A549 (cell line): ENCODE results near the gene RTN4RL1. TPM values are rescaled to one million over a fixed set of nuclear protein-coding genes. Genes with fewer than 3 reads are reported as not detected.

Source experiments
- ATAC-seq, 2 experiments: fragments of 200-7000 bp in 1 of 2; fragments of >200 bp in 1 of 2; cut with Nextera tagmentation in 1 of 2; cut with Tn5 transposase in 1 of 2; 3 replicates each; pipeline versions ENCODE4 v1.8.0 to v1.9.1; 2018 to 2020; ENCODE audit warnings: mild to moderate bottlenecking in 1 of 2, moderate library complexity in 1 of 2
- CTCF ChIA-PET: fragments of 300-600 bp; sonication (Branson Sonifier 250); formaldehyde crosslinking; extraction: SDS; loops from one replicate; lab custom pipeline; 2021; ENCODE audit warnings: antibody characterized with exemption, inconsistent platforms; lab: Yijun Ruan, JAX
- POLR2A ChIA-PET: fragments of 350-600 bp; formaldehyde crosslinking; extraction: SDS; loops from one replicate; lab custom pipeline; 2021; ENCODE audit warnings: antibody characterized with exemption, inconsistent platforms; lab: Yijun Ruan, JAX
- DNase-seq, 2 experiments: peaks; one replicate each; pipeline versions ENCODE4 v3.0.0 to v3.0.0-alpha.2; 2011 to 2016; ENCODE audit warnings: low read depth in 1 of 2, low spot score in 1 of 2
- FAIRE-seq: peaks from 2 replicates; lab custom pipeline; 2011; peaks lifted over from hg19 to GRCh38; lab: Jason Lieb, UNC
- H3K27ac ChIP-seq, 2 experiments: fragments of >200 bp; sonication (Bioruptor Twin); formaldehyde crosslinking; 3 replicates each; pipeline ENCODE4 v1.5.1; 2016 to 2017
- H3K4me1 ChIP-seq: fragments of >200 bp; sonication (Bioruptor Twin); formaldehyde crosslinking; 3 replicates; pipeline ENCODE4 v1.6.1; 2016
- H3K4me2 ChIP-seq: fragments of >200 bp; sonication (Bioruptor Twin); formaldehyde crosslinking; 3 replicates; pipeline ENCODE4 v1.6.1; 2016
- H3K4me3 ChIP-seq: fragments of >200 bp; sonication (Bioruptor Twin); formaldehyde crosslinking; 3 replicates; pipeline ENCODE4 v1.5.1; 2016
- H3K9me3 ChIP-seq: fragments of >200 bp; sonication (Bioruptor Twin); formaldehyde crosslinking; 3 replicates; pipeline ENCODE4 v1.6.1; 2016
- CBX2 ChIP-seq: fragments of 200-600 bp; sonication (generic); IDR thresholded peaks from 2 replicates; pipeline ENCODE4 v1.6.1; 2016; ENCODE audit warnings: low read depth, mild to moderate bottlenecking, borderline replicate concordance
- CHD4 ChIP-seq: fragments of 200-600 bp; sonication (generic); IDR thresholded peaks from 2 replicates; pipeline ENCODE4 v1.6.1; 2016; ENCODE audit warnings: antibody characterized with exemption, mild to moderate bottlenecking, borderline replicate concordance
- EHF ChIP-seq: fragments of 250-450 bp; sonication (Bioruptor Pico); IDR thresholded peaks from 2 replicates; pipeline ENCODE4 v1.5.0; 2020; ENCODE audit warnings: mild to moderate bottlenecking
- EHMT2 ChIP-seq: fragments of 200-600 bp; sonication (generic); IDR thresholded peaks from 2 replicates; pipeline ENCODE4 v1.6.1; 2016; ENCODE audit warnings: antibody characterized with exemption, low read depth, mild to moderate bottlenecking, moderate library complexity
- FOSB ChIP-seq: fragments of 250-450 bp; sonication (Bioruptor Pico); IDR thresholded peaks from 2 replicates; pipeline ENCODE4 v1.5.0; 2020; ENCODE audit warnings: mild to moderate bottlenecking, moderate library complexity
- HDAC2 ChIP-seq: fragments of 200-600 bp; sonication (generic); IDR thresholded peaks from 2 replicates; pipeline ENCODE4 v1.6.1; 2016
- HOXB5 ChIP-seq: fragments of 250-450 bp; sonication (Bioruptor Pico); IDR thresholded peaks from 2 replicates; pipeline ENCODE4 v1.5.0; 2020; ENCODE audit warnings: mild to moderate bottlenecking, moderate library complexity
- JUN ChIP-seq, 2 experiments: fragments of >200 bp; sonication (Bioruptor Twin); formaldehyde crosslinking; IDR thresholded peaks; 2 replicates in 1 of 2; 3 replicates in 1 of 2; pipeline ENCODE4 v1.6.1; 2016 to 2017
- KDM1A ChIP-seq: fragments of 200-600 bp; sonication (generic); IDR thresholded peaks from 2 replicates; pipeline ENCODE4 v1.6.1; 2016; ENCODE audit warnings: low read depth, mild to moderate bottlenecking
- KDM5A ChIP-seq: fragments of 200-600 bp; sonication (generic); IDR thresholded peaks from 2 replicates; pipeline ENCODE4 v1.6.1; 2016; ENCODE audit warnings: antibody characterized with exemption, mild to moderate bottlenecking
- MAFK ChIP-seq: fragments of 450-650 bp; IDR thresholded peaks from 2 replicates; pipeline ENCODE4 v1.6.1; 2014; ENCODE audit not compliant: partially characterized antibody
- NFE2L2 ChIP-seq: fragments of 150-350 bp; conservative IDR thresholded peaks from 2 replicates; pipeline ENCODE4 v1.6.1; 2014; ENCODE audit warnings: low read length
- NR3C1 ChIP-seq: fragments of >200 bp; sonication (Bioruptor Twin); formaldehyde crosslinking; IDR thresholded peaks from 3 replicates; pipeline ENCODE4 v1.6.1; 2017
- POLR2A ChIP-seq: IDR thresholded peaks from 2 replicates; pipeline ENCODE4 v1.6.1; 2012; ENCODE audit warnings: mild to moderate bottlenecking, low read length
- POLR2AphosphoS2 ChIP-seq: conservative IDR thresholded peaks from 2 replicates; pipeline ENCODE4 v1.6.1; 2012; ENCODE audit warnings: low read length, improper control_type of control experiment, inconsistent platforms
- RARB ChIP-seq: fragments of 250-450 bp; sonication (Bioruptor Pico); IDR thresholded peaks from 2 replicates; pipeline ENCODE4 v1.8.0; 2021; ENCODE audit warnings: mild to moderate bottlenecking, moderate library complexity
- RNF2 ChIP-seq: fragments of 200-600 bp; sonication (generic); IDR thresholded peaks from 2 replicates; pipeline ENCODE4 v1.6.1; 2016; ENCODE audit warnings: low read depth, mild to moderate bottlenecking, antibody characterized with exemption, moderate library complexity, borderline replicate concordance
- ZC3H11A ChIP-seq: fragments of 450-650 bp; IDR thresholded peaks from 2 replicates; pipeline ENCODE4 v1.6.1; 2014; ENCODE audit warnings: antibody characterized with exemption, mild to moderate bottlenecking
- WGBS: methylation state at CpG from one replicate; pipeline ENCODE4 v1.1.6; 2017; ENCODE audit errors: missing lambda C conversion rate; 5-methylcytosine and 5-hydroxymethylcytosine counted together
- polyA plus RNA-seq, 4 experiments: library from polyadenylated mRNA; depleted of rRNA in 3 of 4; stranded (reverse); fragments of >200 nt; fragmentation: RNase III in 1 of 4; extraction: RNeasy Plus Mini Kit Qiagen cat#74134 plus additional on column Dnase treatment in 1 of 4; gene quantifications; 2 replicates in 3 of 4; 3 replicates in 1 of 4; pipeline ENCODE4 v1.2.3, GENCODE V29; 2011 to 2017
- TF ChIP-seq, protein P1 (sequence below): fragments of 250-450 bp; sonication (Bioruptor Pico); IDR thresholded peaks from 2 replicates; pipeline ENCODE4 v1.5.0; 2021; ENCODE audit warnings: mild to moderate bottlenecking, moderate library complexity, borderline replicate concordance
- TF ChIP-seq, protein P2 (sequence below): fragments of 200-600 bp; sonication (generic); IDR thresholded peaks from 2 replicates; pipeline ENCODE4 v1.6.1; 2016; ENCODE audit warnings: antibody characterized with exemption, mild to moderate bottlenecking, moderate library complexity
- TF ChIP-seq, protein P3 (sequence below): fragments of 150-350 bp; IDR thresholded peaks from 2 replicates; pipeline ENCODE4 v1.6.1; 2014; ENCODE audit warnings: low read depth, mild to moderate bottlenecking, low read length
- TF ChIP-seq, protein P4 (sequence below): fragments of >200 bp; sonication (Bioruptor Twin); formaldehyde crosslinking; IDR thresholded peaks from 3 replicates; pipeline ENCODE4 v1.5.1; 2016

Gene RTN4RL1
- polyA plus RNA-seq, 2 of the 4 experiments (the other 2 are of a cell fraction), result 0.39 to 1.5 TPM

DNA sequence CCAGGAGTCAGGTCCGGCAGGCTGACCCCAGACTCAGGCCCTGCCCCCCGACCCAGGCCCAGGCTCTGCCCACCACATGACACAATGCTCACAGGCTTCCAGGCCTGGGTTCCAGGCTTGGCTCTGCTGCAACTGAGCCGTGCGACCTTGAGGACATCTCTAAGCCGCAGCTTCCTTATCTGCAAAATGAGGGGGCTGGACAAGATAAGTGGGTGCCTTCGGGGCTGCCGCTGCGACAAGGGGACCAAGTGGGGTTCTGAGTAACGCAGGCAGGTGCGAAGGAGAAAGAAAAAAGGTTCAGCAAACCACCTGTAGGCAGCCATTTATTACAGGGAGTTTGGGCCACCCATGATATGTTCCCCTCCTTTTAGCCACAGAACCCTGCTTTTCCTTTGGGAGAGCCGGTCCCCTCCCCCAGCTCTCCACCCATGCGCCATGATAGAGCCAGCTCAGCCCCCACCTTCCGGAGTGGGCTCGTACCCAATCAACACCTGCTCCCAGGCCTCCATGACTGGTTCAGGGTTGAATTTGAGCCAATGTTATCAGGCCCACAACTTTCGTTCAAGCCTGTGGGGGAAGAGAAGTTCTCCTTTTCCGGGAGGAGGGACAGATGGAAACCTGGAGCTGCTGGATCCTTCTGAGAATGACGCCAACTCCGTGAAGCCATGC is 38.2 kb downstream of the RTN4RL1 start:
- H3K4me3 ChIP-seq, result no peak overlapping the region
- no peak overlapping the region for H3K4me2 ChIP-seq
- no peak for FAIRE-seq
- 89% methylated on average over 18 of the region's 18 CpGs for WGBS
- ATAC-seq, result no peak
- H3K4me1 ChIP-seq, result peaks cover 23% of the 10 kb centered on the region
- no peaks in the 10 kb centered on the region for H3K9me3 ChIP-seq
- DNase-seq, result no peak
- ChIA-PET POLR2A (interaction anchor here (0.6 kb wide), 1 partner anchor 51 kb away, joined by 4 read pairs; no protein-coding TSS in a partner anchor), CTCF (interaction anchor here (0.6 to 1.8 kb wide), 6 partner anchors 8 to 930 kb away, joined by 3 to 12 read pairs (median 4); partner anchors contain the start of gene RTN4RL1)
- TF ChIP-seq, protein P1, sequence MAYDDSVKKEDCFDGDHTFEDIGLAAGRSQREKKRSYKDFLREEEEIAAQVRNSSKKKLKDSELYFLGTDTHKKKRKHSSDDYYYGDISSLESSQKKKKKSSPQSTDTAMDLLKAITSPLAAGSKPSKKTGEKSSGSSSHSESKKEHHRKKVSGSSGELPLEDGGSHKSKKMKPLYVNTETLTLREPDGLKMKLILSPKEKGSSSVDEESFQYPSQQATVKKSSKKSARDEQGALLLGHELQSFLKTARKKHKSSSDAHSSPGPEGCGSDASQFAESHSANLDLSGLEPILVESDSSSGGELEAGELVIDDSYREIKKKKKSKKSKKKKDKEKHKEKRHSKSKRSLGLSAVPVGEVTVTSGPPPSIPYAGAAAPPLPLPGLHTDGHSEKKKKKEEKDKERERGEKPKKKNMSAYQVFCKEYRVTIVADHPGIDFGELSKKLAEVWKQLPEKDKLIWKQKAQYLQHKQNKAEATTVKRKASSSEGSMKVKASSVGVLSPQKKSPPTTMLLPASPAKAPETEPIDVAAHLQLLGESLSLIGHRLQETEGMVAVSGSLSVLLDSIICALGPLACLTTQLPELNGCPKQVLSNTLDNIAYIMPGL (CRISPR knock-in tag), result no peak
- TF ChIP-seq POLR2A, result no peak
- peak overlapping the region; percentile 62 to 64; a peak in 3 of 6 replicates for H3K27ac ChIP-seq

DNA sequence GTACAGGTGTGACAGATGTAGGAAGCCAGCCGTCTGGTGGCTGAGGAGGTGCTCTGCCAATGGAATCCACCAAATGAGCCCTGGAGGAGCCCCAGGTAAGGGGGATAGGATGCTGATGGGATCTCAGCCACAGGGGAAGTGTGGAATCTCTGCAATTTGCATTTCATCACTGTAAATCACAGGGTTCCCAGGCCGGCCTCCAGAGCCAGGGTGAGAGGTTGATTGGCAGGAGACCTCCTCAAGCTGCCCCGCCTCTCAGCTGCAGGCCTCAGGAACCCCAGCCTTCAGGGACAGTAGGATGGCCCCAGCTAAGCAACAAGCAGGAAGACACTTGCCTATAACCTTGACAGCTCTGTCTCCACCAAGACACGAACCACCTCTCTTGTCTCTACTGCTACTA is 39.4 kb downstream of the RTN4RL1 start:
- no peak for DNase-seq
- peaks cover 31% of the 10 kb centered on the region for H3K4me1 ChIP-seq
- CTCF ChIA-PET, result interaction anchor here (1.0 to 5.8 kb wide), 2 partner anchors 29 to 39 kb away, joined by 3 to 35 read pairs; partner anchors contain the start of gene RTN4RL1
- peak overlapping the region in 1 of 2 experiments; percentile 5; a peak in 1 of 6 replicates for H3K27ac ChIP-seq
- no peak for FAIRE-seq
- POLR2A ChIA-PET, result no interaction called here
- H3K9me3 ChIP-seq, result no peaks in the 10 kb centered on the region
- no peak overlapping the region for H3K4me2 ChIP-seq
- WGBS, result 64% methylated on average over 4 of the region's 4 CpGs
- ATAC-seq, result no peak
- TF ChIP-seq RARB (no peak), NR3C1 (no peak), HDAC2 (no peak), EHF (no peak), KDM1A (no peak), KDM5A (no peak), FOSB (CRISPR knock-in tag) (no peak), POLR2A (no peak)
- TF ChIP-seq, protein P2, sequence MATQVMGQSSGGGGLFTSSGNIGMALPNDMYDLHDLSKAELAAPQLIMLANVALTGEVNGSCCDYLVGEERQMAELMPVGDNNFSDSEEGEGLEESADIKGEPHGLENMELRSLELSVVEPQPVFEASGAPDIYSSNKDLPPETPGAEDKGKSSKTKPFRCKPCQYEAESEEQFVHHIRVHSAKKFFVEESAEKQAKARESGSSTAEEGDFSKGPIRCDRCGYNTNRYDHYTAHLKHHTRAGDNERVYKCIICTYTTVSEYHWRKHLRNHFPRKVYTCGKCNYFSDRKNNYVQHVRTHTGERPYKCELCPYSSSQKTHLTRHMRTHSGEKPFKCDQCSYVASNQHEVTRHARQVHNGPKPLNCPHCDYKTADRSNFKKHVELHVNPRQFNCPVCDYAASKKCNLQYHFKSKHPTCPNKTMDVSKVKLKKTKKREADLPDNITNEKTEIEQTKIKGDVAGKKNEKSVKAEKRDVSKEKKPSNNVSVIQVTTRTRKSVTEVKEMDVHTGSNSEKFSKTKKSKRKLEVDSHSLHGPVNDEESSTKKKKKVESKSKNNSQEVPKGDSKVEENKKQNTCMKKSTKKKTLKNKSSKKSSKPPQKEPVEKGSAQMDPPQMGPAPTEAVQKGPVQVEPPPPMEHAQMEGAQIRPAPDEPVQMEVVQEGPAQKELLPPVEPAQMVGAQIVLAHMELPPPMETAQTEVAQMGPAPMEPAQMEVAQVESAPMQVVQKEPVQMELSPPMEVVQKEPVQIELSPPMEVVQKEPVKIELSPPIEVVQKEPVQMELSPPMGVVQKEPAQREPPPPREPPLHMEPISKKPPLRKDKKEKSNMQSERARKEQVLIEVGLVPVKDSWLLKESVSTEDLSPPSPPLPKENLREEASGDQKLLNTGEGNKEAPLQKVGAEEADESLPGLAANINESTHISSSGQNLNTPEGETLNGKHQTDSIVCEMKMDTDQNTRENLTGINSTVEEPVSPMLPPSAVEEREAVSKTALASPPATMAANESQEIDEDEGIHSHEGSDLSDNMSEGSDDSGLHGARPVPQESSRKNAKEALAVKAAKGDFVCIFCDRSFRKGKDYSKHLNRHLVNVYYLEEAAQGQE, result no peak
- TF ChIP-seq, all 56 proteins: peak for 0
- no peak overlapping the region for H3K4me3 ChIP-seq

DNA sequence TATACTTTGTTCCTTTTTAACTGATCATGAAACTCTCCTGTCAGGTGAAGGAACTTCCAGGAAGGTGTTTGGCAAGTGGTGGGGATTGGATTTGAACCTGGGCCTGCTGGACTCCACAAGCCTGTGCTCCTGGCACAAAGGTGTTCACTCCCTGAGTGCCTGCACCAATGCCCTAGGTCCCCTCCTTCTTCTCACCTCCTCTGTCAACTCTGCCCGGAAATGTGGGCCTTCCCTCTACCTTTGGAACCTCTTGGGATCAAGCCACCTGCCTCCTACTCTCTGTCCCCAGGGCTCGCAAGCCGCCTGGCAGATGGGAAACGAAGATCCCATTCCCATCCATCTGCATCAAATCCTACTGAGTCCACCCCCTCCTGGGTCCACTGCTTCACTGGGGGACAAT is 40.0 kb downstream of the RTN4RL1 start:
- ATAC-seq (no peak), FAIRE-seq (no peak)
- H3K4me3 ChIP-seq, result no peak overlapping the region
- no peak overlapping the region for H3K4me2 ChIP-seq
- CTCF ChIA-PET, result interaction anchor here (1.2 to 5.8 kb wide), 3 partner anchors 40 to 119 kb away, joined by 3 to 35 read pairs (median 5); partner anchors contain the start of gene RTN4RL1
- no peak for TF ChIP-seq POLR2A
- no peak for TF ChIP-seq EHMT2
- TF ChIP-seq NFE2L2, result no peak
- no peak for TF ChIP-seq RNF2
- no peak for TF ChIP-seq JUN (IDR thresholded peaks at IDR 0.05)
- TF ChIP-seq, protein P3, sequence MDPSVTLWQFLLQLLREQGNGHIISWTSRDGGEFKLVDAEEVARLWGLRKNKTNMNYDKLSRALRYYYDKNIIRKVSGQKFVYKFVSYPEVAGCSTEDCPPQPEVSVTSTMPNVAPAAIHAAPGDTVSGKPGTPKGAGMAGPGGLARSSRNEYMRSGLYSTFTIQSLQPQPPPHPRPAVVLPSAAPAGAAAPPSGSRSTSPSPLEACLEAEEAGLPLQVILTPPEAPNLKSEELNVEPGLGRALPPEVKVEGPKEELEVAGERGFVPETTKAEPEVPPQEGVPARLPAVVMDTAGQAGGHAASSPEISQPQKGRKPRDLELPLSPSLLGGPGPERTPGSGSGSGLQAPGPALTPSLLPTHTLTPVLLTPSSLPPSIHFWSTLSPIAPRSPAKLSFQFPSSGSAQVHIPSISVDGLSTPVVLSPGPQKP, result no peak
- no peak for TF ChIP-seq POLR2AphosphoS2
- TF ChIP-seq HOXB5 (CRISPR knock-in tag), result no peak
- TF ChIP-seq NR3C1, result no peak
- no peak for TF ChIP-seq MAFK
- TF ChIP-seq CHD4, result no peak
- TF ChIP-seq, protein P4, sequence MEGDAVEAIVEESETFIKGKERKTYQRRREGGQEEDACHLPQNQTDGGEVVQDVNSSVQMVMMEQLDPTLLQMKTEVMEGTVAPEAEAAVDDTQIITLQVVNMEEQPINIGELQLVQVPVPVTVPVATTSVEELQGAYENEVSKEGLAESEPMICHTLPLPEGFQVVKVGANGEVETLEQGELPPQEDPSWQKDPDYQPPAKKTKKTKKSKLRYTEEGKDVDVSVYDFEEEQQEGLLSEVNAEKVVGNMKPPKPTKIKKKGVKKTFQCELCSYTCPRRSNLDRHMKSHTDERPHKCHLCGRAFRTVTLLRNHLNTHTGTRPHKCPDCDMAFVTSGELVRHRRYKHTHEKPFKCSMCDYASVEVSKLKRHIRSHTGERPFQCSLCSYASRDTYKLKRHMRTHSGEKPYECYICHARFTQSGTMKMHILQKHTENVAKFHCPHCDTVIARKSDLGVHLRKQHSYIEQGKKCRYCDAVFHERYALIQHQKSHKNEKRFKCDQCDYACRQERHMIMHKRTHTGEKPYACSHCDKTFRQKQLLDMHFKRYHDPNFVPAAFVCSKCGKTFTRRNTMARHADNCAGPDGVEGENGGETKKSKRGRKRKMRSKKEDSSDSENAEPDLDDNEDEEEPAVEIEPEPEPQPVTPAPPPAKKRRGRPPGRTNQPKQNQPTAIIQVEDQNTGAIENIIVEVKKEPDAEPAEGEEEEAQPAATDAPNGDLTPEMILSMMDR, result no peak
- TF ChIP-seq CBX2, result no peak
- TF ChIP-seq ZC3H11A, result no peak
- TF ChIP-seq, all 56 proteins: peak for 0
- WGBS, result 88% methylated on average over 4 of the region's 4 CpGs
- Histone ChIP-seq H3K4me1 (peaks cover 31% of the 10 kb centered on the region), H3K27ac (no peak overlapping the region), H3K9me3 (no peaks in the 10 kb centered on the region)
- POLR2A ChIA-PET, result no interaction called here
- no peak for DNase-seq
